GM18499 (cell line): ENCODE measurements around the gene MEPCE.

Experiments
- ATAC-seq: cut with Tn5 transposase; IDR thresholded peaks from one replicate; pipeline ENCODE4 v1.9.1; 2021; ENCODE audit warnings: moderate number of reproducible peaks; ENCODE audit not compliant: insufficient read depth, unreplicated experiment

MEPCE gene

DNA sequence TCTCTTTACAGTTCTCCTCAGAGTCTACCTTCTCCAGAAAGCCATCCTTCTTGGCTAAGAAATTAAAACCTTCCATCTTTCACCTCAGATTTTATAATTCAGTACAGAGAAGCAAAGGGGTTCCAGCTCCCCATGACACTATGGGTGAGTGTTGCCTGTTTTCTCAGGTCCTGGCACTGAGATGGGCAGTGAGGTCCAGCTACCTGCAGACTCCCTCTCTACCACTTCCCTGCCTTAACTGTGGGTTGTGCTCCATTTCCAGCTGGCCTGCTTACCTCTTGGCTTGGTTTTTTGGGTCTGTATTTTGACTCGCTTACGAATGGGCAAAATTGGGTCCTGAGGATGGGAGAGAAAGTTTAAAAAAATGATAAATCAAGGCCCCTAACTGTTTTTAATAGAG is 27.4 kb upstream of the MEPCE start:
- no peak for ATAC-seq

- no peak for ATAC-seq
Measured at GRCh38 chr7:100406767-100407166, 22.9 kb upstream of the MEPCE start.

DNA sequence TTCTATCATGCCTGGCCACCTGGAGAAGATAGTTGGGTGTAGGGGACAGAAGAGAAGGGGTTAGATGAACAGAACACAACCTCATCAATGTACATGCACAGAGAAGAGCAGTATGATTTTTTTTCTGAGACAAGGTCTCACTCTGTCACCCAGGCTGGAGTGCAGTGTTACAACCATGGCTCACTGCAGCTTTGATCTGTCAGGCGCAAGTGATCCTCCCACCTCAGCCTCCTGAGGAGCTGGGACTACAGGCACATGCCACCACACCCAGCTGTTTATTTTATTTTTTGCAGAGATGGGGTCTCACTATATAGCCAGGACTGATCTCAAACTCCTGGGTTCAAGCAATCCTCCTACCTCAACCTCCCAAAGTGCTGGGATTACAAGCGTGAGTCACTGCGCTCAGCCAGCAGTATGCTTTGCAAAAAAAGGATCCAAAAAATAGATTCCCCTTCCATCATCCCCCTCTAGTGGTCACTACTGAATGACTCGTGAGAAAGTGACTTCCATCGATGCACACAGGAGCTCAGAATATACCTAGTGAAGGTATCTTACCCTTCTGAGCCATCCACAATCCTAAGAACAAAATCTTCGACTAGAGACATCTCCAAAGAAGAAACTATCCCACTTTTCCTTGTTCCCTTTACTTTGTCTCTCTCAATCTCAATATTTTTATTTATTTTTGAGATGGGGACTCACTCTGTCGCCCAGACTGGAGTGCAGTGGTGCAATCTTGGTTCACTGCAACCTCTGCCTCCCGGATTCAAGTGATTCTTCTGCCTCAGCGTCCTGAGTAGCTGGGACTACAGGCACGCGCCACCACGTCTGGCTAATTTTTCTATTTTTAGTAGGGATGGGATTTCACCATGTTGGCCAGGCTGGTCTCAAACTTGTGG is 22.1 kb upstream of the MEPCE start:
- no peak for ATAC-seq

DNA sequence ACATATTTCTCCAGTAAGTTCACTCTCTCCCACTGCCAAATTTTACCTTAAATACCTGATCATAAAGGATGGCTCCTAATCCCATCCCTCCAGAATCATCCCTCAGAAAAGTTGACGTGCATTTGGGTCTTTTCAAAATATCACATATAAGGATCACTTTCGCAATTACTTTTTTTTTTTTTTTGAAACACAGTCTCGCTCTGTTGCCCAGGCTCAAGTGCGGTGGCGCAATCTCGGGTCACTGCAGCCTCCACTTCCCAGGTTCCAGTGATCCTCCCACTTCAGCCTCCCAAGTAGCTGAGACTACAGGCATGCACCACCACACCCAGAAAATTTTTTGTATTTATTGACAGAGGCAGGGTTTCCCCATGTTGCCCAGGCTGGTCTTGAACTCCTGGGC is 18.5 kb upstream of the MEPCE start:
- no peak for ATAC-seq

DNA sequence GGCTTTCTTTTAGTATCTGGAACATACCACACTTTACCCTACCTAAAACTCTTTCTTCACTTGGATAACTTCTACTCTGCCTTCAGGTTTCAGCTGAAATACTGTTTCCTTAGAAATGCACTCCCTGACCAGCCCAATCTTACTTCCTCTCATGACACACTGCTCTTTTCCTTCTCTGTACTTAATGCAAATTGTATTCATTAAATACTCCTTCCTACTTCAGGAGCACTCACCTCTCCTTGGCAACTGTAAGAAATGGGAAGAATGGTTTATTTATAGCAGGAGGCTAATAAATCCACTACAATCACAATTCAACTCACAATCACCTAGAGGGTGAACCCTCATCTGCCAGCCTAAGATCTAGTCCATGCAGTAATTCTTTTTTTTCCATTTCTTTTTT is 16.3 kb upstream of the MEPCE start:
- no peak for ATAC-seq

GRCh38 chr7:100413889-100414288 is 15.7 kb upstream of the MEPCE start:
- ATAC-seq, result no peak

DNA sequence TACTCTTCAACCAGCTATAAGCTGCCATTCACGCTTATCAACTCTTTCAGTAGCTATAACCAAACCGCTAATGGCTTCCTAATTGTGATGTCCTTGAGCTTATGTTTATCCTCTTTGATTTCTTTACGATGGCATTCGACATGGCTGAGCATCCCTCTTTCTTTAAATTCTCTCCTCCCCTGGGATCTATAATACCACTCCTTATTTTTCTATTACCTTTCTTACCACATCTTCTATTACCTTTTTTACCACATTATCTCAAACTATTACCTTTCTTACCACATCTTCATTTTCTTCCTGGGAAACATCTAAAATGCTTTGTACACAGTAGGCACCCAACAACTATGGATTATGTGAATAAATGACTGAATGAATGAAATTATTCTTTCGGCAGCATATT is 14.2 kb upstream of the MEPCE start:
- ATAC-seq, result no peak

GRCh38 chr7:100418930-100419659 is 10.5 kb upstream of the MEPCE start:
- ATAC-seq, result no peak

DNA sequence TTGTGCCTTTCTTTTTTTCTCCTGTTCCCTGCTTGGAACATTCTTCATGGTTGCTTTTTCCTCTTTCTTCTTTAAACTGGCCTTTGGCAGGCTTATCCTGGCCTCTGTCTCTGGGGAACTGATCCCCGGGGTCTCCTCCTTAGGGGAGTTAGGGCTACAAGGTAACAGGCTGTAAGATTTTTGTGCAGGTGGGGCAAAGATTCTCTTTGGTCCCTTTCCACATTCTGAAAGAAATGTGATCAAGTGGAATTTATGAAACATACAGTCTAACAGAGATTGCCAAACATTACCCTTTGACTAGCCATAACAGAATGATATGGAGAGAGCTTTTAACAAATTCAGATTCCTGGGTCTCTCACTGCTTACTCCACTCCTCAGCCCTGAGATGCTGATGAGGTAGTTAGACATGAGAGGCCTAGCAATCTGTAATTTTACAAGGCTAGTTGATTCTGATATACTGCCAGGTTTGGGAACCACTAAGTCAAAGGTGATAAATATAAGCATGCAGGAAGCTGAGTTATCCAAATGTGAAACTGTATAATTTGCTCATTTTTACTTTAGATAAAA is 9.9 kb upstream of the MEPCE start:
- no peak for ATAC-seq

- no peak for ATAC-seq
Measured at GRCh38 chr7:100423315-100423714, 6.3 kb upstream of the MEPCE start.

GRCh38 chr7:100425347-100425746 is 4.3 kb upstream of the MEPCE start:
- ATAC-seq, result no peak

- no peak for ATAC-seq
Measured at GRCh38 chr7:100426516-100426915, 3.1 kb upstream of the MEPCE start.

DNA sequence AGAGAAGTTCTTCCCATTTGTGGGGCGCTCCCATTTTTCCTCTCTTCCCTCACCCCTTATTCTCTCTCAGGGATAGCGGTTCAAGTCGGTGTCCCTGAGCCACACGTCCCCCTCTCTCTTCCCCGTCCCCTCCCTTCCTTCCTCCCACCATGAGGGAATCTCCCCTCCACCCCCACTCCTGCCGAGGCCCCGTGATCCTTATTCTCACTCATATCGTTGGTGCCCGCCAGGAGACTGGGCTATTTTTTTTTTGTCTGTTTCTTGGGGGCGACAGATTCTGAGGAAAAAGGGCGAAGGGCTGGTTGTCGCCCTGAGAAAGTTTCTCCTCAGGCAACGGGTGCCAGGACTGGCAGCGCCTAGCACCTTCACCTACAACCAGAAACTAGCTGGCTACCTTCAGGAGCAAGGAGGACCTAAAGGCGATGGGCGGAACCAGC is 1.9 kb upstream of the MEPCE start:
- no peak for ATAC-seq

DNA sequence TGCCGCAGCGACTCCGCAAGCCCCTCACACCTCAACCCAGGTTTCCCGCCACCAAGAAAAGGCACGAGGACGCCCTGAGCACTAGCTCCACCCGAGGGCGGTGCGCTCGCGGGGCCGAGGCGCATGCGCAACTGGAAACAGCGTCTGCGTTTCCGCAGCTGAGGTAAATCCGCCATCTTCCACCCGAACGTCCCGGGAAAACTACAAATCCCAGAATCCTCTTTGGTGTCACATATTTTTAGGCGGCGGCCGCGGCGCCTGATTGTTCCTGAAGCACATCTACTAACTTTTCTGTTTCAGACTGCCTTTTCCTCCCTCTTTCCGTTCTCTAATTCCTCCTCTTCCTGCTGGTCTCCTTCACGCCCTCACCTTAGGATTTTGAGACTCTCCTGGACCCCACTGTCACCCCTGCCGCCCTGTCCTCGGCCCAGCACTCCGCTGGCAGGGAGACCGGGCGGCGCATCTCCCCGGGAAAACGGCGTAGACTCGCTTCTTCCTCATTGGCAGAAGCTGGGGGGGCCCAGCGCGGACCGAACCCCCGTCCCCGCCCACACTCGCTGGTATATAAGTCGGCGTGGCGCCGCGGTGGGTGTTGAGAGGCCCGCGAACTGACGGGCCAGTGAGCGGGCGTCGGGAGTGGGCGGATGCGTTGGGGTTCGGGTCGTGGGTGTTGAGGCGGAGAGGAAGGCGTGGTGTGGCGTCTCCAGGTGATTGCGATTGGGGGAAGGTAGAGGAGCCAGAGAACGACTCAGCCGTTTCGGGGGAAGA is 1.2 kb upstream of the MEPCE start, which contains the start of gene ZCWPW1:
Gene ZCWPW1, minus strand, starts transcription at position 505 of the 768 bp plus-strand sequence. CDS start 8,054 bp downstream, outside the sequence.
- peak; percentile 27 for ATAC-seq

DNA sequence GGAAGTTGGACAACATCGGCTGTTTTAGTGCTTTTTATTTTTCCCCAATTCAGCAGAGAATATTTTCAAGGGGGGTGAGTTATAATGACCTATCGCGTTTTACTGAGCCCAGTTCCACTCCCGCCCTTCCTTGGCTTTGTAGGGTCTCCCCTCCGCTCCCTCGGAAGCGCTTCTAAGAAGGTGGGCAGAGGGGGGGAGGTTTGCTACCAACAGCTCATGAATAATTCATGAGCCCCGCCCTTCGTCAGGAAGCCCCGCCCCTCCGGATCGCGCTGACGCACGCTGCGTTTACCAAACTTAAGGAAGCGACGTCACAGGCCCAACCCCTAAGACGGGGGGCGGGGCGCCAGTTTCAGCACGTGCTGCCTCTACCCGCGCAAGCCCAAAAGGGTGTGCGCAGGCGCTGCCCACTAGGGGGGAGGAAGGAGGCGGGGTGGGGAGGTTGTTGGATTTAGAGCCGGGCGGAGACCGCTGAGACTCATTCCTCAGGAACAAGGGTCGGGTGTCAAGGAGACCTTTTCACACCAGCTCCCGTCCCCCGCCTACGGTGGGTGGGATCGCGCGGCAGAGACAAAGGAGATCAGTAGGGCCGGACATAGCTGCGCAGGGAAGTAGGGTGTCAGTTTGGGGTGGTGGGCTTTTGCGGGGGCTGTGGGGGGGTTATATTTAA is 529 bp upstream of the MEPCE start:
- peak; percentile 35 for ATAC-seq

- no peak for ATAC-seq
Measured at GRCh38 chr7:100430493-100431285, 1.1 kb downstream of the MEPCE start.

DNA sequence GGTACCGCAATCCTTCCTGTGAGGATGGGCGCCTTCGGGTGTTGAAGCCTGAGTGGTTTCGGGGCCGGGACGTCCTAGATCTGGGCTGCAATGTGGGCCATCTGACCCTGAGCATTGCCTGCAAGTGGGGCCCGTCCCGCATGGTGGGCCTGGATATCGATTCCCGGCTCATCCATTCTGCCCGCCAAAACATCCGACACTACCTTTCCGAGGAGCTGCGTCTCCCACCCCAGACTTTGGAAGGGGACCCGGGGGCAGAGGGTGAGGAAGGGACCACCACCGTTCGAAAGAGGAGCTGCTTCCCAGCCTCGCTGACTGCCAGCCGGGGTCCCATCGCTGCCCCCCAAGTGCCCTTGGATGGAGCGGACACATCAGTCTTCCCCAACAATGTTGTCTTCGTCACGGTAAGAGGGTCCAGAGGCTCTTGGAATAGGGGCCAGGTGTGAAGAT is 1.7 kb downstream of the MEPCE start:
- ATAC-seq, result no peak

- no peak for ATAC-seq
Measured at GRCh38 chr7:100432053-100432452, 2.4 kb downstream of the MEPCE start.
